CD1c-positive myeloid dendritic cell (primary cell): ENCODE results near the gene ASB1.
"Not testable (repeated sequence)": the region's sequence is repeated elsewhere in the genome, so short reads cannot be mapped to it uniquely, and the experiment has no call there.

ENCODE experiments used
- DNase-seq: peaks from one replicate; pipeline ENCODE4 v3.0.0-alpha.2; 2016; ENCODE audit errors: extremely low spot score

The ASB1 gene

GRCh38 chr2:238404406-238405216, 22.1 kb upstream of the ASB1 start:
- no peak for DNase-seq

- not testable (repeated sequence) for DNase-seq
Measured at GRCh38 chr2:238405217-238405555, 21.5 kb upstream of the ASB1 start.

DNA sequence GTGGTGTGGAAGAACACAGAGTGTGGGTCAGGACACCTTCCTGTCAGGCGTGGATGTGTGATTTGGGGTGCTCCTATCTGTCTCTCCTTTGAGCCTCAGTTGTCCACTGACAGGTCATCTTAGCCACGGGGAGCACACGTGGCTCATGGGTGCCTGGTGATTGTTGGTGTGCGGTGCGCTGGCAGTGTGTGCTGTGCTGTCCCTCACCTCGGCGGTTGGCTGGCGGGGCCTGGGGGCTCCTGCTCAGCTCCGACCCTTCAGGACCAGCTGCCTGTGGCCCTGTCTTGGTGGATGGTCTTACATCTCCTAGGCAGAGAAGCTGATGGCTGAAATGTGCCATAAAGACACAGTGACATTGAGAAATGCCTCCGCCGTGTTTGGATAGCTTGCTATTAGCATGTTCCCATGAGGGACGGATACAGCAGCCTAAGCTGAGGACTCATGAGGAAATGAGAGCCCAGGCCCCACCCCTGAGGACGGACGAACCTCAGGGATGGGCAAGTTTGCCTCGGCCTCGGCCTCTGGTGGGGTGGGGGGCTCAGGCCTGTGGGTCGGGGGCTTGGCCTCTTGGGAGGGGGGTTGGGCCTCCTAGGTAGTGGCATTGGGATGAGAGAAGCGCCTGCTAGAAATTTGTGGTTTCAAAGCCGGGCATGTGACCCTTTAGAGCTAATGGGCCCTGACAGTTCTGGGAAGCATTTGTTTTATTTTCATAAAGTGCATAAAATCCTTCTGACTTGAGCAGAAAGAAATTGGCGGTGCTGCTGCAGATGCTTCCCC, 20.3 kb upstream of the ASB1 start:
- DNase-seq: no peak

DNA sequence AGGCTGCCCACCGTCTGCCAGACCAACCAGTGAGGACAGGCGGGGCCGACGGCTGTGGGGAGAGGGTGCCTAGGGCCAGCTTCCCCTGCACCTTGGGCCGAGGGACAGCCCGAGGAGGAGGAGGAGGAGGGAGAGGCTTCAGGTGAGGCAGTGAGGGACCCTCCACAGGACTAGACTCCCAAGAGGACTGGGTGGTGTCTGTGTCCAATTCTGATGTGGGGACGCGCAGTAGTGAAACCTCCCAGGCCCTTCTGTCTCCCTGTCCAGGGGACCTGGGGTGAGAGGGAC, 19.8 kb upstream of the ASB1 start:
- no peak for DNase-seq

GRCh38 chr2:238407566-238407965, 19.2 kb upstream of the ASB1 start:
- DNase-seq: no peak

GRCh38 chr2:238408615-238409340, 17.9 kb upstream of the ASB1 start:
- DNase-seq: no peak

GRCh38 chr2:238409341-238410199, 17.2 kb upstream of the ASB1 start:
- no peak for DNase-seq

DNA sequence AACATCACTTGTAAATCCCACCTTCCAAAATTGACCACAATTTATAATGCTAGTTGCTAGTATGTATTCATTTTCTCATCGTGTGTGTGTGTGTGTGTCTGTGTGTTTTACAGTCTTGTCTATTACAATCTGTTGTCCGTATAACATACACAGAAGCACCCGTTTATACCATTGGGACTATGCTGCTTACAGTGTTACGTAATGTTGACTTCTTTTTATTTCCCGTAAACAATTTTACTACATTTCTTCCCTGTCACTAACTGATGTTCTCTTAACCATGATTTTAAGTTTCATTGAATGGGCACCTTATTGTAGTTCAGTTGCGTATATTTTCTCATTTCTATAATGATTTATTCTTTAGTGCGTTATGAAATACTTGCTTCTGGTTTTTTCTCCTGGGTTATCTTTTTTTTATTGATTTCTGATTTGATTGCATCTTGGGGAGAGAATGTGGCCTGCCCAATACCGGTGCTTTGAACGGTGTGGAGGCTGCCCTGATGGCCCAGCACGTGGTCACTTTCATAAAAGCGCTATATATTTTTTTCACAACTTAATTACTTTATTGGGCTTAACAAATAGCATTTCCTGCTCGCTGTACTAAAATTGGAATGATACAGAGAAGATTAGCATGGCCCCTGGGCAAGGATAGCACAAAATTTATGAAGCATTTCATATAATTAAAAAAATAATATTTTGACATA, 14.5 kb upstream of the ASB1 start:
- DNase-seq: no peak

- DNase-seq: no peak
Measured at GRCh38 chr2:238413368-238413767, 13.4 kb upstream of the ASB1 start.

- DNase-seq: no peak
Measured at GRCh38 chr2:238415036-238415764, 11.5 kb upstream of the ASB1 start.

- no peak for DNase-seq
Measured at GRCh38 chr2:238415893-238416292, 10.8 kb upstream of the ASB1 start.

GRCh38 chr2:238418196-238418998, 8.3 kb upstream of the ASB1 start:
- DNase-seq: no peak

DNA sequence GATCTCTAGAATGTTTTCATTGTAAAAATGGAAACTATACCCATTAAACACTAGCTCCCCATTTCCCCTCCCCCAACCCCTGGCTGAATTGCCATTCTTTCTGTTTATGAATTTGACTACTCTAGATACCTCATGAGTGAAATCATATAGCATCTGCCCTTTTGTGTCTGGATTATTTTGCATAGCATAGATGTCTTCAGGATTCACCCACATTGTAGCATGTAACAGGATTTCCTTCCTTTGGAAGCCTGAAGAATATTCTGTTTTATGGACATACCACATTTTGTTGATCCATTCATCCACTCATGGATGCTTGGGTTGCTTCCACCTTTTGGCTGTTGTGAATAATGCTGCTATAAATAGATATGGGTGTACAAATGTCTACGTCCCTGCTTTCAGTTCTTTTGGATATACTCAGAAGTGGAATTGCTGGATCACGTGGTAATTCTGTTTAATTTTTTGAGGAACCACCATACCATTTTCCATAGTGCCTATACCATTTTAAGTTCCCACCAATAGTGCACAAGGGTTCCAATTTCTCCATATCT, 7.7 kb upstream of the ASB1 start:
- DNase-seq: no peak

- DNase-seq: no peak
Measured at GRCh38 chr2:238420442-238420841, 6.3 kb upstream of the ASB1 start.

- DNase-seq: no peak
Measured at GRCh38 chr2:238420878-238421694, 5.6 kb upstream of the ASB1 start.

GRCh38 chr2:238421695-238422035, 5.1 kb upstream of the ASB1 start:
- DNase-seq: no peak

DNA sequence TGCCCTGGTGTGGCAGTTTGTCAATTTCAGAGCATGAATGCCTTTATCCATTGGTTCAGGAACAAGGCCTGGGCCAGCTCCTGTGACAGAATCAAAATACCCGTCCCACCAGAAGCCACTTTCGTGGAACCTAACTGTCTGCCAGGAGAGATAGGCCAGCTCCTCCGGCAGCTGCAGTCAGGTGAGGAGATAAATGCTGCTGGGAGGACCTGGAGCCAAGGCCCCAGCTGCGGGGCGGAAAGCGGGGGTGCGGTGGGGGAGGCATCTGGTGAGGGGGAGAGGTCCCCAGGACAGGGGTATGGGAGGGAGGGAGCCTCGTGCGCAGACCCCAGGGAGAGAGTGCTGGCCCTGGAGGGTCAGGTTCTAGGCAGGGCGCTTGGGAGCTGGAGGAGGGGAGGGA, 4.4 kb upstream of the ASB1 start:
- DNase-seq: no peak

DNA sequence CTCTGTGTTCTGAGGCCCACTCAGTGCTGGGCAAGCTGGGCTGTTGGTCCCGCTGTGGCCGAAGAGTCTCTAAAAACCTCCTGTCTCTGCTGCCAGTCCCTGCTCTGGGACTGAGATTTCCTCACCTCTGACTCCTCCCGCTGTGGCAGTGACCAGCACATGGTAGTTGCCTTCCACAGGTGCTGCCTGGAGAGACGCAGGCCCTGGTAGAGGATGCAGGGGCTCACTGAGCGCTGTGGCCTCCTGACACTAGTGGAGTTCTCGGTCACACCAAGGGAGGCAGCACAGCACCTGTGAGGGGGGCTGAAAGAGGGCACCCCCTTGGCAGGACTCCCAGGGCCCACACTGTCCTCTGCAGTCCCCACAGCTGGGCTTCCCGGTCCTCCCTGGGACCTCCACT, 3.8 kb upstream of the ASB1 start:
- DNase-seq: no peak
